ENCODE results near the gene KAT5. TPM values are rescaled to one million over a fixed set of nuclear protein-coding genes. Genes with fewer than 3 reads are reported as not detected.
"Not testable (repeated sequence)": the region's sequence is repeated elsewhere in the genome, so short reads cannot be mapped to it uniquely, and the experiment has no call there.

Gene KAT5
- total RNA-seq, 2 donors from 2014 or later, result 29.7 to 50.1 TPM

GRCh38 chr11:65706303-65706763, 5.7 kb upstream of the KAT5 start:
- H3K27ac ChIP-seq, H3K9me3 ChIP-seq, H3K27me3 ChIP-seq, H3K36me3 ChIP-seq: not testable (repeated sequence)
- peak overlapping the region in 1 of 2 donors; percentile 17 for H3K4me3 ChIP-seq
- H3K4me1 ChIP-seq, result peaks cover 0 to 13% of the 10 kb centered on the region in 2 donors
- TF ChIP-seq, protein P1, sequence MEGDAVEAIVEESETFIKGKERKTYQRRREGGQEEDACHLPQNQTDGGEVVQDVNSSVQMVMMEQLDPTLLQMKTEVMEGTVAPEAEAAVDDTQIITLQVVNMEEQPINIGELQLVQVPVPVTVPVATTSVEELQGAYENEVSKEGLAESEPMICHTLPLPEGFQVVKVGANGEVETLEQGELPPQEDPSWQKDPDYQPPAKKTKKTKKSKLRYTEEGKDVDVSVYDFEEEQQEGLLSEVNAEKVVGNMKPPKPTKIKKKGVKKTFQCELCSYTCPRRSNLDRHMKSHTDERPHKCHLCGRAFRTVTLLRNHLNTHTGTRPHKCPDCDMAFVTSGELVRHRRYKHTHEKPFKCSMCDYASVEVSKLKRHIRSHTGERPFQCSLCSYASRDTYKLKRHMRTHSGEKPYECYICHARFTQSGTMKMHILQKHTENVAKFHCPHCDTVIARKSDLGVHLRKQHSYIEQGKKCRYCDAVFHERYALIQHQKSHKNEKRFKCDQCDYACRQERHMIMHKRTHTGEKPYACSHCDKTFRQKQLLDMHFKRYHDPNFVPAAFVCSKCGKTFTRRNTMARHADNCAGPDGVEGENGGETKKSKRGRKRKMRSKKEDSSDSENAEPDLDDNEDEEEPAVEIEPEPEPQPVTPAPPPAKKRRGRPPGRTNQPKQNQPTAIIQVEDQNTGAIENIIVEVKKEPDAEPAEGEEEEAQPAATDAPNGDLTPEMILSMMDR (IDR thresholded peaks at IDR 0.05), result peak; percentile 61 to 81
- DNase-seq (ENCODE audit: low spot score), result peak; percentile 80

- not testable (repeated sequence) for H3K27me3 ChIP-seq; H3K4me3 ChIP-seq; H3K27ac ChIP-seq; H3K36me3 ChIP-seq; H3K9me3 ChIP-seq; DNase-seq (ENCODE audit: low spot score)
- peaks cover 0 to 13% of the 10 kb centered on the region in 2 donors for H3K4me1 ChIP-seq
These were observed 5.0 kb upstream of the KAT5 start for GRCh38 chr11:65707002-65707401.

DNA sequence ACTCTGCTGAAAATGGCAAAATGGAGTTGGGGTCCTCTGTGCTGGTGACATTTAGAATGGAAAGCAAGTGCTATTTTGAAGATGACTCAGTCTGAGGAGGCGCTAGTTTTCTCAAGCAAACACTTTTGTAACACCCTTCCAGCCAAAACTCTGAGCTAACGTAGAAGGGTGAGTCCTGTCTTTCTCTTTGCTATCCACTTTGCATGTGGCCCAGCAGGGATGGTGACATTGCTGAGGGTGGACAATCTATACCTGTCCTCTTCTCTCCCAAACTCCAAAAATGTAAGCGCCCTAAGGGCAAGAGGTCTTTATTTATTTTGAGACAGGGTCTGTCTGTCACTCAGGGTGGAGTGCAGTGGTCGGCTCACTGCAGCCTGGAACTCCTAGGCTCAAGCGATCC, 3.6 kb upstream of the KAT5 start:
- DNase-seq (ENCODE audit: low spot score), result no peak
- H3K4me1 ChIP-seq, result peaks cover 0 to 22% of the 10 kb centered on the region in 2 donors
- no peaks in the 10 kb centered on the region for H3K27me3 ChIP-seq
- peaks cover 5% of the 10 kb centered on the region for H3K36me3 ChIP-seq
- no peaks in the 10 kb centered on the region for H3K9me3 ChIP-seq
- TF ChIP-seq, protein P1 (IDR thresholded peaks at IDR 0.05), result no peak
- no peak overlapping the region for H3K4me3 ChIP-seq
- no peak overlapping the region for H3K27ac ChIP-seq

GRCh38 chr11:65709661-65710060, 2.4 kb upstream of the KAT5 start:
- TF ChIP-seq, protein P1 (IDR thresholded peaks at IDR 0.05), result no peak
- no peak for DNase-seq (ENCODE audit: low spot score)
- H3K4me1 ChIP-seq, result peaks cover 0 to 25% of the 10 kb centered on the region in 2 donors
- peaks cover 17% of the 10 kb centered on the region for H3K36me3 ChIP-seq
- H3K9me3 ChIP-seq, result no peaks in the 10 kb centered on the region
- no peak overlapping the region for H3K27ac ChIP-seq
- no peaks in the 10 kb centered on the region for H3K27me3 ChIP-seq
- no peak overlapping the region for H3K4me3 ChIP-seq

DNA sequence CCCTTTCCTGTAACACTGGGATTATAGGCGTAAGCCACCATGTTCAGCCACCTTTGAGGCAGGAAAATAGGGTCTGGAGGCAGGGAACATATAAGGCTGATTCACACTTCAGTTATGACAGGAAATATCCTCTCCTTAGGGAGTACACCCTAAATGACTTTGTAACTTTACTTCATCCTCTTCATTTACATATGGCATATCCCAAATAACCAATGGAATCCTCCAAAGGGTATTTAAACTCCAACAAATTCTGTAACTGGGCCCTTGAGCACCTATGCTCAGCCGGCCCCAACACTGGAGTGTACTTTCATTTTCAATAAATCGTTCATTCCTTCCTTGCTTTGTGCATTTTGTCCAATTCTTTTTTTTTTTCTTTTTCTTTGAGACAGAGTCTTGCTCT, 1.6 kb upstream of the KAT5 start:
- peak overlapping the region in 1 of 2 donors; percentile 99 for H3K27ac ChIP-seq
- DNase-seq (ENCODE audit: low spot score), result no peak
- peaks cover 24% of the 10 kb centered on the region for H3K36me3 ChIP-seq
- H3K4me3 ChIP-seq, result no peak overlapping the region
- TF ChIP-seq, protein P1 (IDR thresholded peaks at IDR 0.05), result no peak
- no peaks in the 10 kb centered on the region for H3K9me3 ChIP-seq
- peaks cover 0 to 25% of the 10 kb centered on the region in 2 donors for H3K4me1 ChIP-seq
- H3K27me3 ChIP-seq, result no peaks in the 10 kb centered on the region

GRCh38 chr11:65712633-65713076, 603 bp downstream of the KAT5 start:
- no peaks in the 10 kb centered on the region for H3K9me3 ChIP-seq
- H3K36me3 ChIP-seq, result peaks cover 45% of the 10 kb centered on the region
- TF ChIP-seq, protein P1 (IDR thresholded peaks at IDR 0.05), result no peak
- no peaks in the 10 kb centered on the region for H3K27me3 ChIP-seq
- peak overlapping the region; percentile 97 to 99 for H3K27ac ChIP-seq
- peaks cover 0 to 21% of the 10 kb centered on the region in 2 donors for H3K4me1 ChIP-seq
- no peak for DNase-seq (ENCODE audit: low spot score)
- H3K4me3 ChIP-seq, result peak overlapping the region; percentile 65 to 78
